ENCODE measurements around the gene KY. TPM values are rescaled to one million over a fixed set of nuclear protein-coding genes. Genes with fewer than 3 reads are reported as not detected.

Gene KY
- total RNA-seq, 1 donor from 2014 or later = 3.7 TPM

GRCh38 chr3:134667956-134668355 is 17.1 kb upstream of the KY start:
- no peaks in the 10 kb centered on the region for H3K4me1 ChIP-seq
- H3K9me3 ChIP-seq = no peaks in the 10 kb centered on the region
- no peaks in the 10 kb centered on the region for H3K27me3 ChIP-seq
- no peak overlapping the region for H3K4me3 ChIP-seq
- no peaks in the 10 kb centered on the region for H3K36me3 ChIP-seq
- DNase-seq (ENCODE audit: extremely low spot score in 2 of 2) = no peak
- TF ChIP-seq POLR2A (IDR thresholded peaks at IDR 0.05) (no peak), POLR2AphosphoS5 (IDR thresholded peaks at IDR 0.05; ENCODE audit: insufficient read depth in 1 of 2, low read depth in 1 of 2) (no peak), CTCF (IDR thresholded peaks at IDR 0.05) (no peak)
- H3K27ac ChIP-seq = no peak overlapping the region
- intact Hi-C loops (cut with DNase I) = no loop called here

GRCh38 chr3:134667406-134667805 is 16.6 kb upstream of the KY start:
- no peaks in the 10 kb centered on the region for H3K9me3 ChIP-seq
- H3K27me3 ChIP-seq = no peaks in the 10 kb centered on the region
- no peak overlapping the region for H3K27ac ChIP-seq
- H3K4me3 ChIP-seq = no peak overlapping the region
- DNase-seq (ENCODE audit: extremely low spot score in 2 of 2) = no peak
- H3K36me3 ChIP-seq = no peaks in the 10 kb centered on the region
- TF ChIP-seq CTCF (IDR thresholded peaks at IDR 0.05) (no peak), POLR2A (IDR thresholded peaks at IDR 0.05) (no peak), POLR2AphosphoS5 (IDR thresholded peaks at IDR 0.05; ENCODE audit: insufficient read depth in 1 of 2, low read depth in 1 of 2) (no peak)
- intact Hi-C loops (cut with DNase I) = no loop called here
- no peaks in the 10 kb centered on the region for H3K4me1 ChIP-seq

GRCh38 chr3:134666885-134667284 is 16.1 kb upstream of the KY start:
- TF ChIP-seq CTCF (IDR thresholded peaks at IDR 0.05) = no peak
- TF ChIP-seq POLR2AphosphoS5 (IDR thresholded peaks at IDR 0.05; ENCODE audit: insufficient read depth in 1 of 2, low read depth in 1 of 2) = no peak
- TF ChIP-seq POLR2A (IDR thresholded peaks at IDR 0.05) = no peak
- no peak for DNase-seq (ENCODE audit: extremely low spot score in 2 of 2)
- Histone ChIP-seq H3K36me3 (no peaks in the 10 kb centered on the region), H3K4me1 (no peaks in the 10 kb centered on the region), H3K9me3 (no peaks in the 10 kb centered on the region), H3K4me3 (no peak overlapping the region), H3K27ac (no peak overlapping the region), H3K27me3 (no peaks in the 10 kb centered on the region)
- intact Hi-C loops (cut with DNase I) = no loop called here

- Histone ChIP-seq H3K27ac (no peak overlapping the region), H3K4me1 (no peaks in the 10 kb centered on the region), H3K9me3 (no peaks in the 10 kb centered on the region), H3K27me3 (no peaks in the 10 kb centered on the region), H3K4me3 (no peak overlapping the region), H3K36me3 (no peaks in the 10 kb centered on the region)
- DNase-seq (ENCODE audit: extremely low spot score in 2 of 2) = no peak
- TF ChIP-seq POLR2AphosphoS5 (IDR thresholded peaks at IDR 0.05; ENCODE audit: insufficient read depth in 1 of 2, low read depth in 1 of 2) (no peak), CTCF (IDR thresholded peaks at IDR 0.05) (no peak), POLR2A (IDR thresholded peaks at IDR 0.05) (no peak)
- intact Hi-C loops (cut with DNase I) = no loop called here
These were observed 15.6 kb upstream of the KY start for GRCh38 chr3:134666466-134666865.

- TF ChIP-seq CTCF (IDR thresholded peaks at IDR 0.05) = no peak
- TF ChIP-seq POLR2AphosphoS5 (IDR thresholded peaks at IDR 0.05; ENCODE audit: insufficient read depth in 1 of 2, low read depth in 1 of 2) = no peak
- no peak for TF ChIP-seq POLR2A (IDR thresholded peaks at IDR 0.05)
- H3K36me3 ChIP-seq = no peaks in the 10 kb centered on the region
- H3K4me1 ChIP-seq = no peaks in the 10 kb centered on the region
- intact Hi-C loops (cut with DNase I) = no loop called here
- no peak overlapping the region for H3K4me3 ChIP-seq
- no peaks in the 10 kb centered on the region for H3K9me3 ChIP-seq
- no peak for DNase-seq (ENCODE audit: extremely low spot score in 2 of 2)
- no peak overlapping the region for H3K27ac ChIP-seq
- no peaks in the 10 kb centered on the region for H3K27me3 ChIP-seq
These were observed 15.2 kb upstream of the KY start for GRCh38 chr3:134666052-134666451.

Measured in vagina (tissue), 2 donors.